H1 (cell line): ENCODE results near the gene PTCSC3. TPM values are rescaled to one million over a fixed set of nuclear protein-coding genes. Genes with fewer than 3 reads are reported as not detected.

Experiments
- CTCF ChIA-PET: fragments of 300-600 bp; sonication (Branson Sonifier 250); formaldehyde crosslinking; loops from one replicate; lab custom pipeline; 2021; ENCODE audit not compliant: partially characterized antibody; lab: Charles Lee
- POLR2A ChIA-PET: fragments of 300-600 bp; sonication (Branson Sonifier 250); formaldehyde crosslinking; loops from one replicate; lab custom pipeline; 2021; ENCODE audit warnings: inconsistent platforms; ENCODE audit not compliant: partially characterized antibody; lab: Charles Lee
- DNase-seq, 2 experiments: peaks; one replicate each; pipeline versions ENCODE4 v3.0.0 to v3.0.0-alpha.2; 2010 to 2022; ENCODE audit warnings: low spot score in 2 of 2, low read depth in 1 of 2, mixed read lengths in 1 of 2
- FAIRE-seq: peaks from 2 replicates; lab custom pipeline; 2011; peaks lifted over from hg19 to GRCh38; lab: Jason Lieb, UNC
- H2AFZ ChIP-seq: 2 replicates; pipeline ENCODE4 v1.8.1; 2012; ENCODE audit warnings: low read length, inconsistent platforms
- H2AK5ac ChIP-seq: 2 replicates; pipeline ENCODE4 v1.6.1; 2013; ENCODE audit warnings: low read depth, low read length
- H2BK120ac ChIP-seq: replicated peaks from 2 replicates; pipeline ENCODE3; 2013; ENCODE audit warnings: low read depth, low read length, inconsistent platforms
- H2BK12ac ChIP-seq: 2 replicates; pipeline ENCODE4 v1.6.1; 2013; ENCODE audit warnings: low read depth, low read length
- H2BK15ac ChIP-seq: 2 replicates; pipeline ENCODE4 v1.6.1; 2013; ENCODE audit warnings: low read length
- H2BK20ac ChIP-seq: 2 replicates; pipeline ENCODE4 v1.6.1; 2013; ENCODE audit warnings: low read length
- H2BK5ac ChIP-seq: 2 replicates; pipeline ENCODE4 v1.6.1; 2013; ENCODE audit warnings: low read depth, low read length
- H3K14ac ChIP-seq: 2 replicates; pipeline ENCODE4 v1.6.1; 2013; ENCODE audit warnings: inconsistent platforms; ENCODE audit not compliant: insufficient read length
- H3K18ac ChIP-seq: 2 replicates; pipeline ENCODE4 v1.6.1; 2013; ENCODE audit warnings: low read length; ENCODE audit errors: extremely low read depth
- H3K23ac ChIP-seq: 2 replicates; pipeline ENCODE4 v1.6.1; 2013; ENCODE audit warnings: inconsistent platforms; ENCODE audit not compliant: insufficient read length
- H3K23me2 ChIP-seq: 2 replicates; pipeline ENCODE4 v1.6.1; 2013; ENCODE audit warnings: low read depth, low read length
- H3K27ac ChIP-seq: 2 replicates; pipeline ENCODE4 v1.6.1; 2011; ENCODE audit warnings: low read depth, low read length, inconsistent platforms
- H3K27me3 ChIP-seq, 4 experiments: replicated peaks in 1 of 4; 1 replicate in 1 of 4; 2 replicates in 3 of 4; pipeline versions ENCODE4 v1.6.1 to v1.8.1; 2011 to 2013; ENCODE audit warnings: low read length in 3 of 4, mild to moderate bottlenecking in 3 of 4, inconsistent platforms in 2 of 4, mixed read lengths in 2 of 4, moderate library complexity in 1 of 4; ENCODE audit not compliant: control insufficient read depth in 3 of 4, insufficient read depth in 3 of 4; ENCODE audit errors: extremely low read depth in 1 of 4
- H3K36me3 ChIP-seq, 4 experiments: 2 replicates each; pipeline versions ENCODE4 v1.6.1 to v1.8.1; 2011 to 2013; ENCODE audit warnings: mild to moderate bottlenecking in 4 of 4, low read length in 3 of 4, moderate library complexity in 2 of 4, control low read depth in 1 of 4, inconsistent platforms in 1 of 4; ENCODE audit not compliant: insufficient read depth in 4 of 4, control insufficient read depth in 2 of 4
- H3K4ac ChIP-seq: replicated peaks from 2 replicates; pipeline ENCODE3; 2013; ENCODE audit warnings: low read length, low read depth, mixed read lengths, inconsistent platforms; ENCODE audit not compliant: insufficient read length
- H3K4me1 ChIP-seq, 4 experiments: replicated peaks in 1 of 4; 1 replicate in 1 of 4; 2 replicates in 3 of 4; pipeline versions ENCODE4 v1.6.1 to v1.8.1; 2011 to 2013; ENCODE audit warnings: low read length in 3 of 4, inconsistent platforms in 2 of 4, mixed read lengths in 1 of 4; ENCODE audit not compliant: insufficient read depth in 4 of 4, control insufficient read depth in 3 of 4
- H3K4me2 ChIP-seq, 2 experiments: 2 replicates each; pipeline versions ENCODE4 v1.6.1 to v1.8.1; 2011 to 2013; ENCODE audit warnings: low read depth in 2 of 2, low read length in 2 of 2, control low read depth in 1 of 2, inconsistent platforms in 1 of 2, mild to moderate bottlenecking in 1 of 2; ENCODE audit not compliant: insufficient read depth in 1 of 2
- H3K4me3 ChIP-seq, 4 experiments: fragments of 200-600, 300-600 bp in 1 of 4; sonication (generic), shearing (Covaris generic), sonication (Bioruptor Twin) in 1 of 4; 2 replicates each; pipeline versions ENCODE4 v1.5.1 to v1.8.1; 2011 to 2016; ENCODE audit warnings: low read length in 4 of 4, low read depth in 3 of 4, control low read depth in 2 of 4, inconsistent platforms in 2 of 4, mild to moderate bottlenecking in 2 of 4, mixed read lengths in 1 of 4, moderate library complexity in 1 of 4; ENCODE audit not compliant: insufficient read depth in 2 of 4; ENCODE audit errors: extremely low read depth in 1 of 4
- H3K56ac ChIP-seq: replicated peaks from 2 replicates; pipeline ENCODE3; 2013; ENCODE audit warnings: low read depth, mild to moderate bottlenecking, mixed read lengths, low read length, inconsistent platforms; ENCODE audit not compliant: insufficient read length
- H3K79me1 ChIP-seq: 2 replicates; pipeline ENCODE4 v1.6.1; 2013; ENCODE audit warnings: low read depth, low read length, control low read depth
- H3K79me2 ChIP-seq, 2 experiments: 2 replicates each; pipeline versions ENCODE4 v1.6.1 to v1.8.1; 2012 to 2013; ENCODE audit warnings: low read length in 2 of 2, mild to moderate bottlenecking in 2 of 2, inconsistent platforms in 1 of 2; ENCODE audit not compliant: insufficient read depth in 2 of 2, control insufficient read depth in 1 of 2
- H3K9ac ChIP-seq, 4 experiments: replicated peaks in 1 of 4; 1 replicate in 1 of 4; 2 replicates in 3 of 4; pipeline versions ENCODE4 v1.6.1 to v1.8.1; 2011 to 2013; ENCODE audit warnings: low read depth in 3 of 4, low read length in 3 of 4, control low read depth in 2 of 4, mild to moderate bottlenecking in 2 of 4, moderate library complexity in 2 of 4, inconsistent platforms in 1 of 4; ENCODE audit errors: extremely low read depth in 1 of 4
- H3K9me3 ChIP-seq, 2 experiments: 2 replicates each; pipeline versions ENCODE4 v1.6.1 to v1.8.1; 2012 to 2013; ENCODE audit warnings: mild to moderate bottlenecking in 2 of 2, moderate library complexity in 2 of 2, control low read depth in 1 of 2, inconsistent platforms in 1 of 2, low read depth in 1 of 2, low read length in 1 of 2, mixed read lengths in 1 of 2; ENCODE audit not compliant: insufficient read depth in 2 of 2
- H4K20me1 ChIP-seq, 2 experiments: replicated peaks in 1 of 2; 2 replicates each; pipeline versions ENCODE3 to v1.8.1; 2011 to 2013; ENCODE audit warnings: inconsistent platforms in 2 of 2, low read length in 2 of 2, mild to moderate bottlenecking in 1 of 2; ENCODE audit not compliant: insufficient read depth in 2 of 2, control insufficient read depth in 1 of 2
- H4K5ac ChIP-seq: 2 replicates; pipeline ENCODE4 v1.6.1; 2013; ENCODE audit warnings: low read length, low read depth, mixed read lengths, inconsistent platforms; ENCODE audit not compliant: insufficient read length
- H4K8ac ChIP-seq: 2 replicates; pipeline ENCODE4 v1.8.0; 2013; ENCODE audit warnings: mild to moderate bottlenecking, moderate library complexity, low read length, inconsistent platforms; ENCODE audit not compliant: insufficient read depth; ENCODE audit errors: extremely low read depth
- H4K91ac ChIP-seq: replicated peaks from 2 replicates; pipeline ENCODE3; 2013; ENCODE audit warnings: low read length, mixed read lengths, inconsistent platforms; ENCODE audit not compliant: insufficient read length
- EGR1 ChIP-seq: IDR thresholded peaks from 2 replicates; pipeline ENCODE4 v1.6.1; 2011; ENCODE audit warnings: low read depth, low read length, borderline replicate concordance
- WGBS, 2 experiments: shearing (Covaris generic) in 1 of 2; methylation state at CpG; one replicate each; pipeline versions ENCODE4 v1.1.6 to v1.1.7; 2013 to 2015; ENCODE audit warnings: low lambda C conversion rate in 2 of 2, mixed read lengths in 2 of 2, inconsistent platforms in 1 of 2, low coverage in 1 of 2, missing lambda C conversion rate in 1 of 2; ENCODE audit not compliant: insufficient replicate concordance in 2 of 2, insufficient coverage in 1 of 2, insufficient read length in 1 of 2; ENCODE audit errors: extremely low coverage in 1 of 2, missing lambda C conversion rate in 1 of 2; 5-methylcytosine and 5-hydroxymethylcytosine counted together
- polyA plus RNA-seq, 7 experiments: library from polyadenylated mRNA; depleted of rRNA in 3 of 7; stranded (reverse) in 5 of 7; unstranded in 2 of 7; fragments of >200 nt in 5 of 7; fragments of 200-250 nt in 2 of 7; gene quantifications; 1 replicate in 5 of 7; 2 replicates in 1 of 7; 4 replicates in 1 of 7; pipeline versions ENCODE4 v1.2.1 to v1.2.3, GENCODE V29; 2011 to 2013; ENCODE audit warnings: missing spikeins in 2 of 7, mixed read lengths in 2 of 7
- total RNA-seq: library from RNA; stranded (reverse); fragmentation: NEBNext Ultra II Directional; extraction: Animal tissue kit (Norgen Biotek cat#: 25700); gene quantifications from 2 replicates; pipeline ENCODE4 v1.2.1, GENCODE V29; 2021

The PTCSC3 gene
- total and polyA plus RNA-seq, 2 of the 8 experiments (the other 6 are each of a cell fraction or from before 2014, with no cell fraction given), result not detected

DNA sequence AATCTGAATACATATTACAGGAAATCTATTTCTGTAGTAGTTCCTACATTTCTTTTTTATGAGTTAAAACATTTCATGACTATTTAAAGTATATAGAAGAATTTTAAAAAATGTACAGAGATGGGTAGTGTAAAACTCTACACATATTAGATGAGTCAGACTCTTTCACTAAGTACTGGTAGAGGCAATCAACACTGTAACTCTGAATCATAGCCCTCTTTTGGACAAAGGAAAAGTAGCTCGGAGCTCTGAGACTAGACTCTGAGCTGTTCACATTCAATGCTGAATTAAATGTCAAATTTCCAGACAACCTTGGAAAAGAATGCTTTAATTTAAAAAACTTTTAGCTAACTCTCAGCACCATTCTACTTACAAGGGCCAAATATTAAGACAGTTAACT is 3.4 kb downstream of the PTCSC3 start:
- H4K8ac ChIP-seq, result no peak overlapping the region
- H3K79me1 ChIP-seq, result no peaks in the 10 kb centered on the region
- H2BK12ac ChIP-seq, result no peak overlapping the region
- no peak overlapping the region for H2AK5ac ChIP-seq
- H3K36me3 ChIP-seq, result no peaks in the 10 kb centered on the region
- no peaks in the 10 kb centered on the region for H3K9me3 ChIP-seq
- ChIA-PET POLR2A (no interaction called here), CTCF (interaction anchor here (1.3 kb wide), 1 partner anchor 103 kb away, joined by 4 read pairs; no protein-coding TSS in a partner anchor)
- no peak overlapping the region for H3K4ac ChIP-seq
- no peak overlapping the region for H3K18ac ChIP-seq
- no peak overlapping the region for H3K9ac ChIP-seq
- H2BK15ac ChIP-seq, result no peak overlapping the region
- no peak overlapping the region for H3K4me3 ChIP-seq
- FAIRE-seq (no peak), DNase-seq (no peak)
- no peaks in the 10 kb centered on the region for H3K27me3 ChIP-seq
- no peak overlapping the region for H3K56ac ChIP-seq
- no peaks in the 10 kb centered on the region for H3K4me1 ChIP-seq
- H3K23ac ChIP-seq, result no peak overlapping the region
- H3K14ac ChIP-seq, result no peak overlapping the region
- no peak overlapping the region for H2BK120ac ChIP-seq
- H2BK20ac ChIP-seq, result no peak overlapping the region
- H3K4me2 ChIP-seq, result no peak overlapping the region
- H3K27ac ChIP-seq, result no peak overlapping the region
- H3K79me2 ChIP-seq, result no peaks in the 10 kb centered on the region
- no peak overlapping the region for H2BK5ac ChIP-seq
- no peaks in the 10 kb centered on the region for H4K20me1 ChIP-seq
- H4K5ac ChIP-seq, result no peak overlapping the region
- H2AFZ ChIP-seq, result no peak overlapping the region
- 96% methylated on average over 1 of the region's 1 CpG; no CpG with 5 or more reads in 1 of the 2 experiments for WGBS, 2 experiments
- H3K23me2 ChIP-seq, result no peaks in the 10 kb centered on the region
- no peak for TF ChIP-seq EGR1
- H4K91ac ChIP-seq, result no peak overlapping the region
